Activated T-helper 2 cell treated with anti-CD3 and anti-CD28 coated beads, Interferon-gamma antibody, Interleukin-2, Interleukin-4, amounts not matched to agents 10 μg/mL and 5 μg/mL and 100 μg/mL, durations not matched to agents 14 hours and 24 hours and 36 hours (primary cell): ENCODE results near the gene MYH13. TPM values are rescaled to one million over a fixed set of nuclear protein-coding genes. Genes with fewer than 3 reads are reported as not detected.

Source experiments
- DNase-seq: peaks from one replicate; pipeline ENCODE4 v3.0.0; 2021; ENCODE audit warnings: low spot score
- H3K27ac Mint-ChIP-seq: one replicate; pipeline ENCODE4 v1.8.0; 2021; ENCODE audit warnings: mixed read lengths
- H3K27me3 Mint-ChIP-seq: one replicate; pipeline ENCODE4 v1.8.0; 2021; ENCODE audit warnings: low read depth, mixed read lengths
- H3K36me3 Mint-ChIP-seq: one replicate; pipeline ENCODE4 v1.8.0; 2021; ENCODE audit warnings: low read depth, mixed read lengths
- H3K4me1 Mint-ChIP-seq: one replicate; pipeline ENCODE4 v1.8.0; 2021; ENCODE audit warnings: low read depth, mixed read lengths
- H3K4me3 Mint-ChIP-seq: one replicate; pipeline ENCODE4 v1.8.0; 2021; ENCODE audit warnings: low read depth, mild to moderate bottlenecking, moderate library complexity, mixed read lengths
- H3K9me3 Mint-ChIP-seq: one replicate; pipeline ENCODE4 v1.8.0; 2021; ENCODE audit warnings: mixed read lengths
- intact Hi-C: fragments of 100-400 bp; cut with micrococcal nuclease; formaldehyde crosslinking; loops from one replicate; pipeline ENCODE4 v1.15.1; 2023
- total RNA-seq: library from RNA; stranded (reverse); gene quantifications from 2 replicates; pipeline ENCODE4 v1.2.3, GENCODE V29; 2022

MYH13 gene
- total RNA-seq, 1 donor from 2014 or later = not detected

GRCh38 chr17:10251212-10251948, 121.4 kb downstream of the MYH13 start:
- no peaks in the 10 kb centered on the region for H3K27me3 Mint-ChIP-seq
- intact Hi-C loops = no loop called here
- no peak for DNase-seq

More at GRCh38 chr17:10251212-10251948, 121.4 kb downstream of the MYH13 start:
- no peaks in the 10 kb centered on the region for H3K36me3 Mint-ChIP-seq
- no peak overlapping the region for H3K27ac Mint-ChIP-seq
- H3K4me3 Mint-ChIP-seq = no peak overlapping the region
- no peaks in the 10 kb centered on the region for H3K4me1 Mint-ChIP-seq
- H3K9me3 Mint-ChIP-seq = no peaks in the 10 kb centered on the region

Other genes starting within 250 kb of the MYH13 start
- gene GAS7, start 174.4 kb downstream of the MYH13 start, total RNA-seq = 0.18 TPM in 1 of 2 replicates, not detected in the other
- gene MYH8, start 48.9 kb upstream of the MYH13 start, total RNA-seq = not detected in 2 replicates
- not detected in 2 replicates for gene MYH4, start 96.6 kb upstream of the MYH13 start, total RNA-seq
- gene MYH1, start 145.5 kb upstream of the MYH13 start, total RNA-seq = not detected in 2 replicates
- gene MYH2, start 176.7 kb upstream of the MYH13 start, total RNA-seq = not detected in 2 replicates